Tibial nerve (tissue), 4 donors: Measurements from ENCODE around the gene ALDH1L1.

Experiments used
- CTCF ChIP-seq, 5 experiments: fragments of 200-600 bp in 3 of 5; fragments of 450-650 bp in 2 of 5; sonication (generic) in 3 of 5; IDR thresholded peaks; one replicate each; pipeline ENCODE4 v1.5.1; 2016 to 2019; ENCODE audit warnings: antibody characterized with exemption in 5 of 5, mild to moderate bottlenecking in 3 of 5, moderate library complexity in 2 of 5
- EP300 ChIP-seq, 2 donors: sonication (generic); formaldehyde crosslinking; IDR thresholded peaks; one replicate each; pipeline ENCODE4 v1.6.1; 2017; ENCODE audit warnings: antibody characterized with exemption in 2 of 2, mild to moderate bottlenecking in 1 of 2
- POLR2A ChIP-seq, 2 donors: fragments of 450-650 bp; IDR thresholded peaks; one replicate each; pipeline ENCODE4 v1.6.1; 2017; ENCODE audit warnings: antibody characterized with exemption in 2 of 2, mild to moderate bottlenecking in 2 of 2, moderate library complexity in 2 of 2

DNA sequence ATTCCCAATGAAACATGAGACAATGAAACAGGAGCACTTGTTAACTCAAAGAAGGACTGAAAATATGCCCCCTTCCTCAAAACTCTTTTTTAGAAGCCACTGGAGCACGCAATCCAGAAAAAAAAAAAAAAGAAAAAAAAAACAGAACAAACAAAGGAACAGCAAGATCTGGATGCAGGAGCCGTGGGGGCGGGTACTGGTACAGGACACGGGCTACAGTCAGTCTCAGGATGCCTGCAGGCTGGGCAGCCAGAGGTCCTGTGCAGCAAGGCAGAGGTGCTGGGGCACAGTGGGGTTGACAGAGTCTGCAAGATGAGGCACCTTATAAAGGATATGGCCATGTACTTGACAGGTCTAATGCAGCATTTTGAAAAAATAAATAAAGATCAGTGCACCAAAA lies 22.3 kb upstream of the ALDH1L1 start:
- TF ChIP-seq CTCF (IDR thresholded peaks at IDR 0.05) (no peak), POLR2A (IDR thresholded peaks at IDR 0.05) (no peak), EP300 (IDR thresholded peaks at IDR 0.05) (no peak)
